Neural progenitor cell (in vitro differentiated cells): ENCODE results near the gene ATPAF2. TPM values are rescaled to one million over a fixed set of nuclear protein-coding genes. Genes with fewer than 3 reads are reported as not detected.

ENCODE experiments used
- DNase-seq: peaks from one replicate; pipeline ENCODE4 v3.0.0-alpha.2; 2016; ENCODE audit warnings: low spot score
- H2AFZ ChIP-seq: fragments of 200-600 bp; sonication (generic); replicated peaks from 2 replicates; pipeline ENCODE4 v1.6.1; 2016; ENCODE audit warnings: antibody characterized with exemption
- H3F3A ChIP-seq: fragments of 200-600 bp; sonication (generic); 2 replicates; pipeline ENCODE4 v1.6.1; 2016; ENCODE audit warnings: antibody characterized with exemption, low read depth
- H3K27ac ChIP-seq: fragments of 200-600 bp; sonication (generic); 2 replicates; pipeline ENCODE4 v1.5.1; 2016; ENCODE audit warnings: mild to moderate bottlenecking
- H3K27me3 ChIP-seq: fragments of 200-600 bp; sonication (generic); 2 replicates; pipeline ENCODE4 v1.6.1; 2016; ENCODE audit warnings: mild to moderate bottlenecking, moderate library complexity
- H3K36me3 ChIP-seq: fragments of 200-600 bp; sonication (generic); 2 replicates; pipeline ENCODE4 v1.5.1; 2016
- H3K4me1 ChIP-seq: fragments of 200-600 bp; sonication (generic); 2 replicates; pipeline ENCODE4 v1.6.1; 2016; ENCODE audit warnings: mixed run types
- H3K4me2 ChIP-seq: fragments of 200-600 bp; sonication (generic); 2 replicates; pipeline ENCODE4 v1.6.1; 2016
- H3K4me3 ChIP-seq: fragments of 200-600 bp; sonication (generic); 2 replicates; pipeline ENCODE4 v1.5.1; 2016
- H3K79me2 ChIP-seq: fragments of 200-600 bp; sonication (generic); 2 replicates; pipeline ENCODE4 v1.6.1; 2016; ENCODE audit warnings: low read depth
- H3K9ac ChIP-seq: fragments of 200-600 bp; sonication (generic); 2 replicates; pipeline ENCODE4 v1.6.1; 2016
- H3K9me3 ChIP-seq: fragments of 200-600 bp; sonication (generic); 2 replicates; pipeline ENCODE4 v1.5.1; 2016; ENCODE audit warnings: low read depth
- H4K20me1 ChIP-seq: fragments of 200-600 bp; sonication (generic); 2 replicates; pipeline ENCODE4 v1.6.1; 2016; ENCODE audit warnings: low read depth
- H3K27ac Mint-ChIP-seq: 3 replicates; pipeline ENCODE4 v1.8.0; 2021; ENCODE audit warnings: mixed read lengths
- H3K27me3 Mint-ChIP-seq: 2 replicates; pipeline ENCODE4 v1.8.0; 2022; ENCODE audit warnings: low read depth, mild to moderate bottlenecking, inconsistent platforms, moderate library complexity, mixed read lengths; ENCODE audit not compliant: insufficient read depth
- H3K36me3 Mint-ChIP-seq: 3 replicates; pipeline ENCODE4 v1.8.0; 2021; ENCODE audit warnings: mixed read lengths
- H3K4me1 Mint-ChIP-seq: 3 replicates; pipeline ENCODE4 v1.8.0; 2021; ENCODE audit warnings: mixed read lengths
- H3K4me3 Mint-ChIP-seq: 3 replicates; pipeline ENCODE4 v1.8.0; 2021; ENCODE audit warnings: mild to moderate bottlenecking, moderate library complexity, mixed read lengths
- H3K9me3 Mint-ChIP-seq: 3 replicates; pipeline ENCODE4 v1.8.0; 2020; ENCODE audit warnings: mixed read lengths
- EZH2 ChIP-seq: fragments of 200-600 bp; sonication (generic); IDR thresholded peaks from 2 replicates; pipeline ENCODE4 v1.6.1; 2017; ENCODE audit warnings: antibody characterized with exemption, mild to moderate bottlenecking, moderate library complexity
- EZH2phosphoT487 ChIP-seq: fragments of 200-600 bp; sonication (generic); IDR thresholded peaks from 2 replicates; pipeline ENCODE4 v1.6.1; 2017; ENCODE audit warnings: antibody characterized with exemption
- total RNA-seq: library from RNA; depleted of rRNA; stranded (reverse); fragments of >200 nt; gene quantifications from 2 replicates; pipeline ENCODE4 v1.2.3, GENCODE V29; 2015; ENCODE audit warnings: low replicate concordance
- TF ChIP-seq, protein P1 (sequence below): fragments of 200-600 bp; sonication (generic); IDR thresholded peaks from 2 replicates; pipeline ENCODE4 v1.5.1; 2017; ENCODE audit warnings: antibody characterized with exemption, mild to moderate bottlenecking

Gene ATPAF2
- total RNA-seq, 1 donor from 2014 or later: 9.6 TPM

DNA sequence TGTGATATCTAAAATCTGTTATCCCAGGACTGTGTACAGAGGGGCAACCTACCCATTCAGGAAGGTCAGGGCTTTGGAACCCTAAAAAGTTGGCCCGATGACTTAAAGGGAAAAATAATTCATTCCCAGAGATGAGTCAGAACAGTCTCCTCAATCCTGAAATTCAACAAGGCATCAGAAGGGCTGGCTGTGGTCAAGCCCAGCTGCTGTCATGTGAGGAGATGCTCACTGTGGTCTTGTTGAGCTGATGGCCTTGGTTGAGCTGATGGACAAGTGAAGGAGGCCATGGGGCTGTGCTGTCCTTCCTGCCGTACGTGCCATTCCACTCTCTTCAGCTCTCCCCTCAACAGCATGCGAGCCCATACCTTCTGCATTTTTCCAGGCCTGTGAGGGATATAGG, 27.9 kb upstream of the ATPAF2 start:
- Histone ChIP-seq H3K36me3 (no peaks in the 10 kb centered on the region), H3K4me1 (no peaks in the 10 kb centered on the region), H2AFZ (no peak overlapping the region), H3K27ac (no peak overlapping the region), H3F3A (peaks cover 11% of the 10 kb centered on the region), H3K4me2 (no peak overlapping the region), H3K9ac (no peak overlapping the region), H3K4me3 (no peak overlapping the region), H3K79me2 (no peaks in the 10 kb centered on the region), H4K20me1 (no peaks in the 10 kb centered on the region), H3K27me3 (no peaks in the 10 kb centered on the region), H3K9me3 (no peaks in the 10 kb centered on the region)
- peaks cover 9% of the 10 kb centered on the region for H3K36me3 Mint-ChIP-seq
- no peak overlapping the region for H3K4me3 Mint-ChIP-seq
- TF ChIP-seq EZH2phosphoT487: no peak
- TF ChIP-seq, protein P1, sequence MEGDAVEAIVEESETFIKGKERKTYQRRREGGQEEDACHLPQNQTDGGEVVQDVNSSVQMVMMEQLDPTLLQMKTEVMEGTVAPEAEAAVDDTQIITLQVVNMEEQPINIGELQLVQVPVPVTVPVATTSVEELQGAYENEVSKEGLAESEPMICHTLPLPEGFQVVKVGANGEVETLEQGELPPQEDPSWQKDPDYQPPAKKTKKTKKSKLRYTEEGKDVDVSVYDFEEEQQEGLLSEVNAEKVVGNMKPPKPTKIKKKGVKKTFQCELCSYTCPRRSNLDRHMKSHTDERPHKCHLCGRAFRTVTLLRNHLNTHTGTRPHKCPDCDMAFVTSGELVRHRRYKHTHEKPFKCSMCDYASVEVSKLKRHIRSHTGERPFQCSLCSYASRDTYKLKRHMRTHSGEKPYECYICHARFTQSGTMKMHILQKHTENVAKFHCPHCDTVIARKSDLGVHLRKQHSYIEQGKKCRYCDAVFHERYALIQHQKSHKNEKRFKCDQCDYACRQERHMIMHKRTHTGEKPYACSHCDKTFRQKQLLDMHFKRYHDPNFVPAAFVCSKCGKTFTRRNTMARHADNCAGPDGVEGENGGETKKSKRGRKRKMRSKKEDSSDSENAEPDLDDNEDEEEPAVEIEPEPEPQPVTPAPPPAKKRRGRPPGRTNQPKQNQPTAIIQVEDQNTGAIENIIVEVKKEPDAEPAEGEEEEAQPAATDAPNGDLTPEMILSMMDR: no peak
- no peak for TF ChIP-seq EZH2
- peaks cover 19% of the 10 kb centered on the region for H3K4me1 Mint-ChIP-seq
- no peak for DNase-seq
- H3K9me3 Mint-ChIP-seq: no peaks in the 10 kb centered on the region
- no peak overlapping the region for H3K27ac Mint-ChIP-seq
- H3K27me3 Mint-ChIP-seq: no peaks in the 10 kb centered on the region

DNA sequence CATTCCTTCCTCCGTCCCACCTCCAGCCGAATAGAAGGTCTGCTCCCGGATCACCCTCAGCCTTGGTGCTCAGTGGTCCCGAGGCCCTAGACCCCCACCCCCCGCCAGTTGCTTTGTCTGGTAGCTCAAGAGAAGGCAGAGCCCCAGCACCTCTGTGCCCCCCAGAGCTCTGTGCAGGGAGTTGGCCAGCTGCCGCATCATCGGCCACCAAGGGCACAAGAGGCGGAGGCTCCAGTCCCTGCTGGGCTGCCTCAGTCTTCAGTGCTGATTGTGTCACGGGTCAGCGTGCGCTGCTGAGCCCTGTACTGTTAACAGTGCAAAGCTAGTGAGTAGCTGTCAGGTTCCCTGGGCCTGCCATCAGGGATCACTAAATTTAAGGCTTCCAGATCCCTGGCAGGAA, 26.6 kb upstream of the ATPAF2 start:
- Histone ChIP-seq H3K27me3 (no peaks in the 10 kb centered on the region), H3K79me2 (no peaks in the 10 kb centered on the region), H3K4me1 (no peaks in the 10 kb centered on the region), H3K9ac (no peak overlapping the region), H2AFZ (no peak overlapping the region), H3K9me3 (no peaks in the 10 kb centered on the region), H3K27ac (no peak overlapping the region), H4K20me1 (no peaks in the 10 kb centered on the region), H3K36me3 (no peaks in the 10 kb centered on the region), H3K4me2 (no peak overlapping the region), H3F3A (peaks cover 8% of the 10 kb centered on the region), H3K4me3 (no peak overlapping the region)
- TF ChIP-seq EZH2 (no peak), EZH2phosphoT487 (no peak)
- TF ChIP-seq, protein P1: no peak
- Mint-ChIP-seq H3K4me3 (no peak overlapping the region), H3K9me3 (no peaks in the 10 kb centered on the region), H3K27me3 (peaks cover 2% of the 10 kb centered on the region), H3K27ac (no peak overlapping the region), H3K36me3 (peaks cover 9% of the 10 kb centered on the region), H3K4me1 (peaks cover 6% of the 10 kb centered on the region)
- DNase-seq: no peak

- Histone ChIP-seq H3K4me3 (no peak overlapping the region), H3K9me3 (no peaks in the 10 kb centered on the region), H3K27ac (no peak overlapping the region), H2AFZ (no peak overlapping the region), H3K27me3 (no peaks in the 10 kb centered on the region), H3K36me3 (no peaks in the 10 kb centered on the region), H4K20me1 (no peaks in the 10 kb centered on the region), H3K79me2 (no peaks in the 10 kb centered on the region), H3F3A (peaks cover 8% of the 10 kb centered on the region), H3K4me2 (no peak overlapping the region), H3K9ac (no peak overlapping the region), H3K4me1 (no peaks in the 10 kb centered on the region)
- DNase-seq: no peak
- Mint-ChIP-seq H3K9me3 (no peaks in the 10 kb centered on the region), H3K36me3 (peaks cover 15% of the 10 kb centered on the region), H3K4me1 (no peaks in the 10 kb centered on the region), H3K27me3 (peaks cover 2% of the 10 kb centered on the region), H3K27ac (no peak overlapping the region), H3K4me3 (no peak overlapping the region)
- TF ChIP-seq, protein P1: no peak
- TF ChIP-seq EZH2 (no peak), EZH2phosphoT487 (no peak)
Observed at GRCh38 chr17:18064053-18064452, 25.1 kb upstream of the ATPAF2 start.

DNA sequence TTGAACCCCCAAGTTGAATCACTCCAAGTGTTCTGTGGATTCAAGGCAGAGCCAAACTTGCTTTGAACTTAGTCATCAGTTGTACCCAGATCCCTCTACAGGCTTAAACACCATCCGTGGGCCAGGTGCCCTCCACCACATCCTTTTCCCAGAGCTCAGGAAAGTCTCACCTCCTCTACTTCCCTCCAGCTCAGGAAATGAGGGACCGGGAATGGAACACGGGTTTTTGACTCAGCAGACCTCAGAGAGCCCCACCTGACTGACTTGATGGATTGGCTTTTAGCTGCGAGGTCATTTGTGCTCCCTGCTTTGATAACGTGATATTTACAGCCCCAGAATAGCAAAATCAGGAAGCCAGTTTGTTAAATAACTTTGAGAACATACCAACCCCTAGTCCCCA, 20.3 kb upstream of the ATPAF2 start:
- Mint-ChIP-seq H3K4me1 (no peaks in the 10 kb centered on the region), H3K9me3 (no peaks in the 10 kb centered on the region), H3K27ac (no peak overlapping the region), H3K27me3 (peaks cover 3% of the 10 kb centered on the region), H3K36me3 (peaks cover 26% of the 10 kb centered on the region), H3K4me3 (no peak overlapping the region)
- Histone ChIP-seq H3F3A (no peaks in the 10 kb centered on the region), H2AFZ (no peak overlapping the region), H4K20me1 (no peaks in the 10 kb centered on the region), H3K9ac (no peak overlapping the region), H3K9me3 (no peaks in the 10 kb centered on the region), H3K27ac (no peak overlapping the region), H3K4me2 (no peak overlapping the region), H3K27me3 (no peaks in the 10 kb centered on the region), H3K79me2 (no peaks in the 10 kb centered on the region), H3K4me1 (no peaks in the 10 kb centered on the region), H3K4me3 (no peak overlapping the region), H3K36me3 (no peaks in the 10 kb centered on the region)
- no peak for DNase-seq
- TF ChIP-seq EZH2phosphoT487 (no peak), EZH2 (no peak)
- TF ChIP-seq, protein P1: no peak
